ENCODE data around the gene BACE1-AS.

GRCh38 chr11:117265745-117266144 is 25.4 kb upstream of the BACE1-AS start:
- TF ChIP-seq GATA3 (IDR thresholded peaks at IDR 0.05; ENCODE audit: low read depth, low read length) (no peak), GATA2 (IDR thresholded peaks at IDR 0.05; ENCODE audit: low read depth, low read length) (no peak)
